C1 segment of cervical spinal cord (tissue), 14 donors: ENCODE results near the gene ADAMTS14.

ENCODE experiments used
- DNase-seq, 14 donors: peaks; one replicate each; lab custom pipeline; 2025; lab: John Stamatoyannopoulos, UW

ADAMTS14 gene

DNA sequence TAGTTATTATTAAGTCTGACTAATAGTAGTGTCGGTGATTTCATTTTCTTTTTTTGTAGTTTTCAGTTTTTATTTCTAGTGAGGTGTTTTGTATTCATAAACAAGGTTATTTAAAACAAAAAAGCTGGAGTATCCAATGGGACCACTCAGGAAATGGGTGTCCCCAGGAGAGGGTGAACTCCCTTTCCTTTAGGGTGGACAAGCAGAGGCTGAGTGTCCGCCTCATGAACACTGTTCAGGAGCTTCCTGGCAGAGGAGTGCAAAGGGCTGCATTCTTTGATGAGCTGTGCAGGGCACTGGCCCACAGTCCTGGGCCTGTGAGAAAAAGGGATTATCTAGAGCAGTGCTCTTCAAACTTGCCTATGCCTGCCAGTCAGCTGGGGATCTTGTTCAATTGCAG lies 56.0 kb downstream of the ADAMTS14 start:
- no peak for DNase-seq

DNA sequence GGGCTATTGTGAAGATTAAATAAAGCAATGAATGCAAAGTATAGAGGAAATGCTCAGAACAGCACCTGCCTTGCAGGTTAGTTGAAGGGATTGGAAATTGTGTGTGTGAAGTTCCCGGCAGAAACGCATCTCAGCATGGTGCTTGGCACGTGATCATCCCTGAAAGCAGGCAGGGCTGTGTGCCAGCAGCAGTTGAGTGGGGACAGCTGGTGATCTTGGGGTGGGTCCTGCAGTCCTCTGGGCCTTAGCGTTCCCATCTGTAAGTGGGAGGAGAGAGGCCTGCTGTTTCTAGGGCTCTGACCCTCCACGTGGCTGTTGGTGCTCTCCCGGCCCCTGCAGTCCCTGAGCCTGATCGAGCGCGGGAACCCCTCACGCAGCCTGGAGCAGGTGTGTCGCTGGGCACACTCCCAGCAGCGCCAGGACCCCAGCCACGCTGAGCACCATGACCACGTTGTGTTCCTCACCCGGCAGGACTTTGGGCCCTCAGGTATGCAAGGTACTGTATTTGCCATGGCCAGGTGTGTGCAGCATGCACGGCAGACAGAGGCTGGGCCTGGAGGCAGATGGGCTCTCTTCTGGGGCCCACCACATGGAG lies 57.6 kb downstream of the ADAMTS14 start:
- DNase-seq: peak in 1 of 14 donors; percentile 5

DNA sequence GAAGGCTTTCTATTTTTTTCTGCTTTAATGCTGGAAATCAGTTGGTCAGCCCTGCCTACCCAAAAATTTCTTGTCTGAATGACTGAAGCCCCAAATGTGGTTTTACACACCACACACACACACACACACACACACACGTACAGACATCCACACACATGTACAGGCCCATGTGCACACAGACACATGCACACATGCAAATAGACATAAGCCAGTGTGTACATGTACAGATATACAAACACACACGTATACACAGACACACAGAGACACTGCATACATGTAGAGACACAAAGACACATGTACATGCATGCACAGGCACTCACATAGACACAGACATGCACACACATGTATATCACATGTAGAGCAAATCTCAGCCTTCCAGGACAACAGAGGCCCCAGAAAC lies 58.6 kb downstream of the ADAMTS14 start:
- no peak for DNase-seq

DNA sequence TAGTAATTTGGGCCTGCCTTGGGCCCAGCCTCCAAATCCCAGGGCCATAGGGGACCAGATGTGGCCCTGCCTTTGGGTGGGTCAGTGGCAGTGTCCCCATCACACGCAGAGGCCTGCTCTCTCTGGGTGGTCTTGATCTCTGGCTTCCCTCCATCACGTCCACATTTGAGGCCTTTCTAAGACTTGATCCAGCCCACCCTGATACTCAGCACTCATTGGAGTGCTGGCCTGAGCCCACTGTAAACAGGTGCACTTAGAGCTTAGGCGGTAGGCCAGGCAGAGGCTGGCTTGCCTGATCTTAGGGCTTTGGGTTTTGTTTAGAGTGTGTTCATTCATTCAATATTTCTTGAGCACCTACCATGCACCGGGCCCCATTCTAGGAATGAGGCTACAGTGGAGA lies 60.3 kb downstream of the ADAMTS14 start:
- no peak for DNase-seq

- no peak for DNase-seq
These were observed 60.7 kb downstream of the ADAMTS14 start for GRCh38 chr10:70733051-70733450.

DNA sequence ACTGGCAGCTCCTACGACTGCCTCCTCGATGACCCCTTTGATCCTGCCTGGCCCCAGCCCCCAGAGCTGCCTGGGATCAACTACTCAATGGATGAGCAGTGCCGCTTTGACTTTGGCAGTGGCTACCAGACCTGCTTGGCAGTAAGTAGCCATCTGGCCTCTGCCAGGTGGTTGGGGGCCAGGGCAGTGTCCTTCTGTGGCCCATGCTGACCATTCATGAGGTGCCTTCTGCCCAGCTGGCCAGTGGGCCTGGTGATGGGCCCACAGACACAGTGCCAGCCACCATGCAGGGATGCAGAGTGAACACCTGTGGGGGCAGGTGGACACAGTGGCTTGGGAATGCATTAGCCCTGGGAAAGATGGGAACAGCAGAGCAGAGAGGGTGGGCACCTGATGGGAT lies 62.9 kb downstream of the ADAMTS14 start:
- peak in 1 of 14 donors; percentile 63 for DNase-seq

GRCh38 chr10:70736525-70736924 lies 64.2 kb downstream of the ADAMTS14 start:
- DNase-seq: no peak

GRCh38 chr10:70737250-70737649 lies 64.9 kb downstream of the ADAMTS14 start:
- DNase-seq: no peak

DNA sequence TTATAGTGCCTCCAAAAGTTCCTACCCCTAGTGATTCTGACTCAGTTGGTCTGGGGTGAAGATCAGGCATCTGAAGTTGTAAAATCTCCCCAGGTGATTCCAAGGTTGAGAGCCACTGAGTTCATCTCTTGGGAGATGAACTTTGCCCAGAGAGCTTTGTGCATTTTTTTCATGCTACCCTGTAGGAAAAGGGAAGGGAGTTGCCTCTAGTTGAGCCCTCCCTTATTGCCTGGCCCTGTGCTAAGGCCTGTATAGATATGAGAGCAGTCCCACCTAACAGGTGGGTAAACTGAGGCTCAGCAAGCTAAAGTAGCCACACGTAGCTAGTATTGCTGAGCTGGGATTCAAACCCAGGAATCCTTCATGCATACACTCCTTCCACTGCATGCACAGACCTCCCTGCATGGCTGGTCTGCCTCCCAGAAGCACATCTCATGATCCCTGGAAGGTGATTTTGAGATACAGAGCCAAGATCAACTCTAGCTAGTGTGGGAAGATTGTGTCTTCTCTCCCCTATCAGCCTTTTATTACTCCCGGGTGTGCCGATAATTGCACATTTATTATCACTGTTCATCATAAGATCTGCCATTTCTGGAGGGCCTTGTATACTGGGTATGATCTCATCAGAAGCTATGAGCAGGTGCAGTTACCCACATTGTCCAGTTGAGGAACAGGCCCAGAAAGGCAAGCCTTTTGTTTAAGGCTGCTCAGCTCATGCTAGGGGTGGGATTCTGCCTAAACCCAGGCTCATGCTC lies 65.9 kb downstream of the ADAMTS14 start:
- DNase-seq: no peak

GRCh38 chr10:70738761-70739121 lies 66.4 kb downstream of the ADAMTS14 start:
- no peak for DNase-seq

- no peak for DNase-seq
These were observed 68.3 kb downstream of the ADAMTS14 start for GRCh38 chr10:70740406-70741288.

GRCh38 chr10:70742537-70743429 lies 70.5 kb downstream of the ADAMTS14 start:
- DNase-seq: peak in 2 of 14 donors; percentile 11 to 12

DNA sequence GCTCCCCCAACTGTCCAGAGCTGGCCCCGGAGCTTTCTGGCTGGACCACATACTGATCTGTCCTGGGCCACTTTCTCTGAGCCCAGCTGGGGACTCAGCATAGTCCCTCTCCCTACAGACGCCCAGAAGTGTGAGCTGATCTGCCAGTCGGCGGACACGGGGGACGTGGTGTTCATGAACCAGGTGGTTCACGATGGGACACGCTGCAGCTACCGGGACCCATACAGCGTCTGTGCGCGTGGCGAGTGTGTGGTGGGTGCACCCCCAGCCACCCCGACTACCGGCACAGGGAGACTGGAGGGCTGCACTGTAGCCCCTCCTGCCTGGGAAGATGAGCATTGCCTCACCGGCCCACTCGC lies 71.1 kb downstream of the ADAMTS14 start:
- no peak for DNase-seq

DNA sequence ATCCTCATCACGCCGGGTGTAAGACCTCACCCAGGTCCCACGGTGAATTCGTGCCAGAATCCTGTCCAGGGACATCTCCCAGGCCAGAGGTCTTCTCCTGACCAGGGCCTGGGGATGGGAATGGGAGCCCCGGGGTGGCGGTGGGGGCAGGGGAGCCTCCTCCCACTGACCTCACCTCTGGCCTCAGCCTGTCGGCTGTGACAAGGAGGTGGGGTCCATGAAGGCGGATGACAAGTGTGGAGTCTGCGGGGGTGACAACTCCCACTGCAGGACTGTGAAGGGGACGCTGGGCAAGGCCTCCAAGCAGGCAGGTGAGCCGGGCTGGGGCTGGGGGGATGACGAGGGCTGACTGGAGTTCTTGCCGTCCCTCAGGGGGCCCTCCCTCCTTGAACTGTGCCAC lies 71.6 kb downstream of the ADAMTS14 start:
- no peak for DNase-seq

GRCh38 chr10:70744617-70745143 lies 72.4 kb downstream of the ADAMTS14 start:
- DNase-seq: no peak

DNA sequence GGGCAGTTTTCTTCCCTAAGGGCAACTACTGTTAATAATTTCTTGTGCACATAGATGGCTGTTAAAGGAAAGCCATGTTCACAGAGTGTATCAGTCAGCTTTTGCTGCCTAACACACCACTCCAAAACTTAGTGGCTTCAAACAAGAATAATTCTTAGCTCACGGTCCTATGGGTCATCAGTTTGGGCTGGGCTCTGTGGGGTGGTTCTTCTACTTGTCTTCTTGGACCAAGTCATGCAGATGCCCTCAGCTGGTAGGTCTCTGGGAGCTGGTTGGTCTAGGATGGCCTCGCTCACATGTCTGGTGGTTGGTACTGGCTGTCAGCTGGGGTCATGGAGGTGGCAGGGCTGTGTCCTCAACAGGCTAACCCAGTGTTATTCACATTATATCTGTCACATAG lies 73.2 kb downstream of the ADAMTS14 start:
- DNase-seq: no peak

- no peak for DNase-seq
These were observed 75.1 kb downstream of the ADAMTS14 start for GRCh38 chr10:70747192-70747965.

- DNase-seq: no peak
These were observed 76.0 kb downstream of the ADAMTS14 start for GRCh38 chr10:70748305-70748704.

DNA sequence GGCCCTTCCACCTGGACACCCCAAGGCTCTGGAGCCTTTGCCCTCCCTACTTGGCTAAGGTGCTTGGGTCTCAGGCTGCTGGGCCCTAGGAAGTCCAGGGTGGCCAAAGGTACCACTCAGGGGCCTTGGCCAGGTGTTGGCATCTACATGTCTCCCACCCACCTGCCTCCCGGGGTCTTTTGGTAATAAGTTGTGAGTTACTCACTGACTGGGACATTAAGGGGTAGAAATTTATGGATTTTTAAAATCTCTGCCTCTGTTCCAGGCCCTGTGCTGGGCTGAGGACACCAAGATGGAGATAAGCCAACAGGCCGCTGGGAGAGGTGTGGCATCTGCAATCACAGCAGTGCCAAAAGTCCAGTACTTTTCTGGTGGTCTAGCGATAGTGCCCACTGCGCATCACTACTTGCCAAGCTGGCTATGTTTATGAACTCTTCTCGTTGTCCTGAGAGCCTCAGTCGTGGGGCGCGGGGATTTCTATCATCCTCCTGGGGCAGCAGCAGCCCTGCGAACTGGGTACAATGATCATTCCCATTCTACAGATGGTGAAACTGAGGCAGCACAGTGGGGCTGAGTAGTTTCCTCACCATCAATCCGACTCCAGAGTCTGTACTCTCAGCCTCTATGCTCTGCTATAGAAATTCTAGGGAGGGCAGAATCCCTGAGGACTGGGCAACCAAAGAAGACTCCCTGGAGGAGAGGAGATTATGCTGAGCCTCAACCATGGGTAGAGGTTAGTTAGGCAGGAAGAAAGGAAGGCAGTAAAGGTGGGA lies 76.7 kb downstream of the ADAMTS14 start:
- no peak for DNase-seq

DNA sequence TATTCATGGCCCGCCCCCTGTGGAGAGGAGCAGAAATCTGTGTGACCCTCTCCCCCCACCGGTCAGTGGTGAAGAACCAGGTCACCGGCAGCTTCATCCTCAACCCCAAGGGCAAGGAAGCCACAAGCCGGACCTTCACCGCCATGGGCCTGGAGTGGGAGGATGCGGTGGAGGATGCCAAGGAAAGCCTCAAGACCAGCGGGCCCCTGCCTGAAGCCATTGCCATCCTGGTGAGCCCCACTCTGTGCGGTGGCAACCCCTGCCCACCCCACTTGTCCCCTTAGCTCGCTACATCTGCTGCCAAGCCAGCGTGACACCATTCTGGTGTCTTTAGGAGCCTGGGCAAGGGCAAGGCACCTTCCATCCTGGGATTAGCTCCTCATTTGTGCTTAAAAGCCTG lies 77.5 kb downstream of the ADAMTS14 start:
- DNase-seq: no peak
